RWPE2 (cell line): ENCODE data around the gene DIPK1A.

Source experiments
- ATAC-seq: fragments of 200-7000 bp; cut with Tn5 transposase; 3 replicates; pipeline ENCODE4 v1.9.1; 2021; ENCODE audit warnings: low read depth
- DNase-seq: peaks from one replicate; pipeline ENCODE4 v3.0.0-alpha.2; 2020; ENCODE audit warnings: low spot score
- H3K27ac ChIP-seq: fragments of 450-650 bp; 2 replicates; pipeline ENCODE4 v1.5.1; 2017; ENCODE audit warnings: mild to moderate bottlenecking; ENCODE audit not compliant: poor library complexity, severe bottlenecking
- H3K27me3 ChIP-seq: fragments of 250-450 bp; sonication (Bioruptor Pico); 2 replicates; pipeline ENCODE4 v1.5.1; 2021; ENCODE audit warnings: mild to moderate bottlenecking, moderate library complexity; ENCODE audit not compliant: insufficient read depth, poor library complexity, severe bottlenecking
- H3K36me3 ChIP-seq: fragments of 250-450 bp; sonication (Bioruptor Pico); 2 replicates; pipeline ENCODE4 v1.5.1; 2020; ENCODE audit warnings: low read depth, mild to moderate bottlenecking, moderate library complexity
- H3K4me1 ChIP-seq: fragments of 250-450 bp; sonication (Bioruptor Pico); 2 replicates; pipeline ENCODE4 v1.5.1; 2021; ENCODE audit warnings: mild to moderate bottlenecking, moderate library complexity; ENCODE audit not compliant: insufficient read depth, poor library complexity, severe bottlenecking
- H3K4me3 ChIP-seq: fragments of 250-450 bp; sonication (Bioruptor Pico); 2 replicates; pipeline ENCODE4 v1.5.1; 2021; ENCODE audit warnings: mild to moderate bottlenecking, moderate library complexity; ENCODE audit not compliant: severe bottlenecking
- H3K9me3 ChIP-seq: fragments of 250-450 bp; sonication (Bioruptor Pico); 2 replicates; pipeline ENCODE4 v1.5.1; 2021; ENCODE audit warnings: mild to moderate bottlenecking, moderate library complexity; ENCODE audit not compliant: severe bottlenecking
- TF ChIP-seq, protein P1 (sequence below): fragments of 450-650 bp; IDR thresholded peaks from one replicate; pipeline ENCODE4 v1.5.1; 2017; ENCODE audit warnings: mild to moderate bottlenecking, moderate library complexity; ENCODE audit not compliant: poor library complexity, severe bottlenecking

The DIPK1A gene

DNA sequence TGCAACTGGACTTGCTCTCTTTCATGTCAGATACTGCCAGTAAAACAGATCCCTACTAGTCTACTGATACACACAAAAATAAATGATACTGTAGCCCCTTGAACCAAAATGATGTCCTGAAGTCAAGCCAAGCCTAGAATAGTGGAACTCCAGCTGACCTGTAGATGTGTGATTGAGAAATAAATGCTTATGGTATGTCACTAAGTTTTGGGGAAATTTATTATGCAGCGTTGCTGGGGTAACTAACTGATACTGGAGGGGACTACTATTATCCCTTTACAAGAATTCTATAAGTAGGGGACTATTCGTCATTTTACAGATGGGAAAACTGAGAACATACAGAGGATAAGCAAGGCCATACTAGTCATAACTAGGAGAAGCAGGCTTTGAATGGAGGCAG, 73.8 kb downstream of the DIPK1A start:
- DNase-seq (no peak), ATAC-seq (no peak)
- no peak overlapping the region for H3K27ac ChIP-seq
- TF ChIP-seq, protein P1, sequence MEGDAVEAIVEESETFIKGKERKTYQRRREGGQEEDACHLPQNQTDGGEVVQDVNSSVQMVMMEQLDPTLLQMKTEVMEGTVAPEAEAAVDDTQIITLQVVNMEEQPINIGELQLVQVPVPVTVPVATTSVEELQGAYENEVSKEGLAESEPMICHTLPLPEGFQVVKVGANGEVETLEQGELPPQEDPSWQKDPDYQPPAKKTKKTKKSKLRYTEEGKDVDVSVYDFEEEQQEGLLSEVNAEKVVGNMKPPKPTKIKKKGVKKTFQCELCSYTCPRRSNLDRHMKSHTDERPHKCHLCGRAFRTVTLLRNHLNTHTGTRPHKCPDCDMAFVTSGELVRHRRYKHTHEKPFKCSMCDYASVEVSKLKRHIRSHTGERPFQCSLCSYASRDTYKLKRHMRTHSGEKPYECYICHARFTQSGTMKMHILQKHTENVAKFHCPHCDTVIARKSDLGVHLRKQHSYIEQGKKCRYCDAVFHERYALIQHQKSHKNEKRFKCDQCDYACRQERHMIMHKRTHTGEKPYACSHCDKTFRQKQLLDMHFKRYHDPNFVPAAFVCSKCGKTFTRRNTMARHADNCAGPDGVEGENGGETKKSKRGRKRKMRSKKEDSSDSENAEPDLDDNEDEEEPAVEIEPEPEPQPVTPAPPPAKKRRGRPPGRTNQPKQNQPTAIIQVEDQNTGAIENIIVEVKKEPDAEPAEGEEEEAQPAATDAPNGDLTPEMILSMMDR = no peak
- H3K36me3 ChIP-seq = no peaks in the 10 kb centered on the region
- peaks cover 7% of the 10 kb centered on the region for H3K4me1 ChIP-seq
- no peak overlapping the region for H3K4me3 ChIP-seq
- H3K27me3 ChIP-seq = no peaks in the 10 kb centered on the region
- peaks cover 4% of the 10 kb centered on the region for H3K9me3 ChIP-seq

DNA sequence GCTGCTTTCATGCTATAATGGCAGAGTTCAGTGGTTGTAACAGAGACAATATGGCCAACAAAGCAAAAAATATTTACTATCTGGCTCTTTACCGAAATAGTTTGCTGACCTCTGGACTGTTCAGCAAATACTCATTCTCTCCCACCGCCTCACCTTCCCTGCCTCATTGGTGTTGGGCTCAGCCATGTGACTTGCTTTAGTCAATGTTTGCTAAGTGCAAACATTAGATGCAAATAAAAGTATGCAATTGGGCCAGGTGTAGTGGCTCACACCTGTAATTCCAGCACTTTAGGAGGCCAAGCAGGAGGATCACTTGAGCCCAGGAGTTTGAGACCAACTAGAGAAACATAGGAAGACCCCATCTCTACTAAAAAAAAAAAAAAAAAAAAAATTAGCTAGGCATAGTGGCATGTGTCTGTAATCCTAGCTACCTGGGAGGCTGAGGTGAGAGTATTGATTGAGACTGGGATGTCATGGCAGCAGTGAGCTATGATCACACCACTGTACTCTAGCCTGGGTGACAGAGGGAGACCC, 74.3 kb downstream of the DIPK1A start:
- peaks cover 4% of the 10 kb centered on the region for H3K9me3 ChIP-seq
- peaks cover 7% of the 10 kb centered on the region for H3K4me1 ChIP-seq
- TF ChIP-seq, protein P1 = no peak
- ATAC-seq (no peak), DNase-seq (no peak)
- no peaks in the 10 kb centered on the region for H3K36me3 ChIP-seq
- H3K27ac ChIP-seq = no peak overlapping the region
- no peaks in the 10 kb centered on the region for H3K27me3 ChIP-seq
- H3K4me3 ChIP-seq = no peak overlapping the region

DNA sequence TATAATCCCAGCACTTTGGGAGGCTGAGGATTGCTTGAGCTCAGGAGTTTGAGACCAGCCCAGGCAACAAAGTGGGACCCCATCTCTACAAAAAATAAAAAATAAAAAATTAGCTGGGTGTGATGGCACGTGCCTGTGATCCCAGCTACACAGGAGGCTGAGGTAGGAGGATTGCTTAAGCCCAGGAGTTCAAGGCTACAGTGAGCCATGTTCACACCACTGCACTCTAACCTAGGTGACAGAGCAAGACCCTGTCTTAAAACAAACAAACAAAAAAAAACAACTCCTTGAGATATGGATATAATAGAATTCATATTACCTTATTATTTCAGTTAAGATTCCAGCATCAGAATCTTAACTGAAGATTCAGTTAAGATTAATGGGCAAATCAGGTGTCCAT, 77.1 kb downstream of the DIPK1A start:
- no peak overlapping the region for H3K4me3 ChIP-seq
- ATAC-seq = no peak
- H3K27ac ChIP-seq = no peak overlapping the region
- TF ChIP-seq, protein P1 = no peak
- no peaks in the 10 kb centered on the region for H3K36me3 ChIP-seq
- H3K9me3 ChIP-seq = peaks cover under 1% of the 10 kb centered on the region
- DNase-seq = no peak
- peaks cover 7% of the 10 kb centered on the region for H3K4me1 ChIP-seq
- no peaks in the 10 kb centered on the region for H3K27me3 ChIP-seq

DNA sequence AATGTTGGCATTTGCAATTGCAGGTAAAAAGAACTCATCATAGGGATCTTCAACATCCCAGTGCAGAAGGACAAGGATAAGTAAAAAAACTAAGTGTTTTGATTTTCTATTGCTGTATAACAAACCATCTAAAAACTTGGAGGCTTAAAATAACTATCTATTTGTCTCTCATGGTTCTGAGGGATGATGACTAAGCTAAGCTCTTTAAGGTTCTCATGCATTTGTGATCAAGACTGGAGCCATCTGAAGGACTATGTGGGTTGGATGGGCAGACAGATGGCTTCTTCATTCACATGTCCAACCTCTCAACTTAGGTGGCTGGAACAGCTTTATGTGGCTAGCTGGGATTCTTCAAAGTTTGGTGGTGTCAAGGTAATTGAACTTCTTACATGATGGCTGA, 78.0 kb downstream of the DIPK1A start:
- H3K27ac ChIP-seq = peak overlapping the region; percentile 42

DNA sequence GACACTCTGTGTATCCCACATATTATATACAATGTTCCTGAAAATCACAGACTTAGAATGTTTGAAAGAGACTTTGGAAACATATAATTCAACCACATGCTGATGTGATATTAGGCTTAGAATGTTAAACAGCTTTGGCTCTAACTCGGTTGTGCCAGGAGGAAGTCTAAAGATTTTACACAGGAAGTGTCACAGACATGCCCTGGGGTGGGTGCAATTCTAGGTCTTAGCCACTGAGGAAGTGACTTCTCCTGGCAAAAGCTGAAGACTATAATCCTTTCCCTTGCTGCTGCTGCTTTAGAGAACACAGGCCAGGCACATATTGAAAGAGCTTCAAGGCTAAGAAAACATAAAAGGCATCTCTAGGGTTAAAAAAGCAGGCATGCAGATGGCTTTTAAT, 78.4 kb downstream of the DIPK1A start:
- H3K9me3 ChIP-seq = no peaks in the 10 kb centered on the region
- peaks cover 7% of the 10 kb centered on the region for H3K4me1 ChIP-seq
- DNase-seq (no peak), ATAC-seq (0 out of 3 replicates have a peak, but pooled peaks have one; percentile 45)
- H3K27me3 ChIP-seq = no peaks in the 10 kb centered on the region
- H3K4me3 ChIP-seq = no peak overlapping the region
- TF ChIP-seq, protein P1 = no peak
- peak overlapping the region; percentile 42 for H3K27ac ChIP-seq
- H3K36me3 ChIP-seq = no peaks in the 10 kb centered on the region

More for the DNA sequence above, 78.0 kb downstream of the DIPK1A start:
- DNase-seq (no peak), ATAC-seq (no peak)
- Histone ChIP-seq H3K27me3 (no peaks in the 10 kb centered on the region), H3K36me3 (no peaks in the 10 kb centered on the region), H3K4me3 (no peak overlapping the region), H3K4me1 (peaks cover 7% of the 10 kb centered on the region), H3K9me3 (no peaks in the 10 kb centered on the region)
- TF ChIP-seq, protein P1 = no peak
